Activated T-cell treated with anti-CD3 and anti-CD28 coated beads for 1 hour (primary cell): Measurements from ENCODE around the gene CXCL14.

ENCODE experiments used
- DNase-seq: peaks from one replicate; pipeline ENCODE4 v3.0.0-alpha.2; 2020; ENCODE audit warnings: low read depth

CXCL14 gene

GRCh38 chr5:135578685-135579341 is at the start of gene CXCL14:
Gene CXCL14 (minus strand): TSS chr5:135578991. CDS start chr5:135578778, 213 bp downstream.
- DNase-seq: no peak

GRCh38 chr5:135626636-135627035 is 47.8 kb upstream of the CXCL14 start:
- no peak for DNase-seq

GRCh38 chr5:135625961-135626360 is 47.2 kb upstream of the CXCL14 start:
- no peak for DNase-seq

- no peak for DNase-seq
Measured at GRCh38 chr5:135625486-135625885, 46.7 kb upstream of the CXCL14 start.

GRCh38 chr5:135625061-135625460 is 46.3 kb upstream of the CXCL14 start:
- DNase-seq: no peak

- no peak for DNase-seq
Measured at GRCh38 chr5:135623186-135623715, 44.5 kb upstream of the CXCL14 start.

GRCh38 chr5:135615581-135616260 is 36.9 kb upstream of the CXCL14 start:
- no peak for DNase-seq

- no peak for DNase-seq
Measured at GRCh38 chr5:135615171-135615570, 36.4 kb upstream of the CXCL14 start.

- no peak for DNase-seq
Measured at GRCh38 chr5:135609981-135610380, 31.2 kb upstream of the CXCL14 start.

GRCh38 chr5:135608761-135609443 is 30.1 kb upstream of the CXCL14 start:
- no peak for DNase-seq

GRCh38 chr5:135608361-135608760 is 29.6 kb upstream of the CXCL14 start:
- no peak for DNase-seq

GRCh38 chr5:135606431-135606830 is 27.6 kb upstream of the CXCL14 start:
- DNase-seq: no peak

- DNase-seq: no peak
Measured at GRCh38 chr5:135605221-135605620, 26.4 kb upstream of the CXCL14 start.

- no peak for DNase-seq
Measured at GRCh38 chr5:135604056-135604455, 25.3 kb upstream of the CXCL14 start.

- no peak for DNase-seq
Measured at GRCh38 chr5:135602882-135603721, 24.3 kb upstream of the CXCL14 start.

- DNase-seq: no peak
Measured at GRCh38 chr5:135601466-135601865, 22.7 kb upstream of the CXCL14 start.

GRCh38 chr5:135600971-135601381 is 22.2 kb upstream of the CXCL14 start:
- no peak for DNase-seq

GRCh38 chr5:135600152-135600570 is 21.4 kb upstream of the CXCL14 start:
- no peak for DNase-seq

- DNase-seq: no peak
Measured at GRCh38 chr5:135599421-135600151, 20.8 kb upstream of the CXCL14 start.

GRCh38 chr5:135598691-135599395 is 20.1 kb upstream of the CXCL14 start:
- no peak for DNase-seq

GRCh38 chr5:135596788-135597187 is 18.0 kb upstream of the CXCL14 start:
- no peak for DNase-seq
